Vagina (tissue), 2 donors: Measurements from ENCODE around the gene TMC3. TPM values are rescaled to one million over a fixed set of nuclear protein-coding genes. Genes with fewer than 3 reads are reported as not detected.

Experiments
- DNase-seq, 2 donors: peaks; one replicate each; pipeline ENCODE4 v3.0.0-alpha.2; 2017; ENCODE audit errors: extremely low spot score in 2 of 2
- H3K27ac ChIP-seq: fragments of 200-600 bp; sonication (generic); one replicate; pipeline ENCODE4 v1.5.1; 2019
- H3K27me3 ChIP-seq: fragments of 200-600 bp; sonication (generic); one replicate; pipeline ENCODE4 v1.5.1; 2019
- H3K36me3 ChIP-seq, 2 donors: fragments of 200-600 bp; sonication (generic); one replicate each; pipeline ENCODE4 v1.5.1; 2017 to 2019
- H3K4me1 ChIP-seq: fragments of 200-600 bp; sonication (generic); one replicate; pipeline ENCODE4 v1.5.1; 2019
- H3K4me3 ChIP-seq, 2 donors: fragments of 200-600 bp; sonication (generic); 1 replicate in 1 of 2; 2 replicates in 1 of 2; pipeline ENCODE4 v1.5.1; 2016 to 2019
- H3K9me3 ChIP-seq: fragments of 200-600 bp; sonication (generic); one replicate; pipeline ENCODE4 v1.5.1; 2019
- CTCF ChIP-seq, 3 experiments: fragments of 450-650 bp in 2 of 3; fragments of 200-600 bp in 1 of 3; sonication (generic) in 1 of 3; IDR thresholded peaks; one replicate each; pipeline ENCODE4 v1.5.1; 2017 to 2019; ENCODE audit warnings: antibody characterized with exemption in 3 of 3, mild to moderate bottlenecking in 2 of 3, moderate library complexity in 2 of 3
- POLR2A ChIP-seq, 2 donors: fragments of 450-650 bp; IDR thresholded peaks; one replicate each; pipeline ENCODE4 v1.6.1; 2017; ENCODE audit warnings: antibody characterized with exemption in 2 of 2, mild to moderate bottlenecking in 2 of 2, moderate library complexity in 2 of 2
- POLR2AphosphoS5 ChIP-seq, 2 donors: sonication (generic); formaldehyde crosslinking; IDR thresholded peaks; one replicate each; pipeline ENCODE4 v1.9.0; 2017; ENCODE audit warnings: antibody characterized with exemption in 2 of 2, mild to moderate bottlenecking in 2 of 2, low read depth in 1 of 2; ENCODE audit not compliant: insufficient read depth in 1 of 2
- intact Hi-C: fragments of 100-400 bp; cut with DNase I; formaldehyde crosslinking; loops from one replicate; pipeline ENCODE4 v1.15.1; 2023
- total RNA-seq: library from RNA; depleted of rRNA; stranded (reverse); fragments of >200 nt; gene quantifications from one replicate; pipeline ENCODE4 v1.2.3, GENCODE V29; 2016

TMC3 gene
- total RNA-seq, 1 donor from 2014 or later = 2.7 TPM

DNA sequence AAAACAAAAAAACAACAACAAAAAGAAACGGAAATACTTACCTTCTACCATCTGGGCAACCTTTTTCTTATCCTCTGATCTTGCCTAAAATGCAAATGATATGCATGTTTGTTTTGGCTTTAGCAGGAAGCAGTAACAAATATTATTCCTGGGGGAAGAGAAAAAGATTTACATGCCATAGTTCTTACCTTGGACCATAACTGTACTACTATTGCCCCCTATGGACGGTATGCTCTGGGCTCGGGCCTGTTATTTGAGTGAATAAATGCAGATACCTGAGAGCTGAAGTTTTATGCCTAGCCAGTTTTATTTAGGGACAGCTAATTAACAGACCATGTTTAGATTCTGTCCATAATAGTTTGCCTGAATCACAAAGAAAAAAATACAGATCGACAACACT is 37.4 kb downstream of the TMC3 start:
- no peak for TF ChIP-seq POLR2A (IDR thresholded peaks at IDR 0.05)
- TF ChIP-seq CTCF (IDR thresholded peaks at IDR 0.05) = no peak
- TF ChIP-seq POLR2AphosphoS5 (IDR thresholded peaks at IDR 0.05; ENCODE audit: insufficient read depth in 1 of 2, low read depth in 1 of 2) = no peak
- Histone ChIP-seq H3K4me1 (peaks cover 27% of the 10 kb centered on the region), H3K4me3 (no peak overlapping the region), H3K27ac (no peak overlapping the region), H3K27me3 (no peaks in the 10 kb centered on the region), H3K9me3 (no peaks in the 10 kb centered on the region), H3K36me3 (no peaks in the 10 kb centered on the region)
- intact Hi-C loops = no loop called here
- DNase-seq = no peak

- Histone ChIP-seq H3K36me3 (no peaks in the 10 kb centered on the region), H3K4me3 (no peak overlapping the region), H3K27ac (no peak overlapping the region), H3K9me3 (no peaks in the 10 kb centered on the region), H3K27me3 (no peaks in the 10 kb centered on the region), H3K4me1 (peaks cover 27% of the 10 kb centered on the region)
- DNase-seq = peak in 1 of 2 donors; percentile 62
- TF ChIP-seq POLR2A (IDR thresholded peaks at IDR 0.05) (no peak), CTCF (IDR thresholded peaks at IDR 0.05) (no peak), POLR2AphosphoS5 (IDR thresholded peaks at IDR 0.05; ENCODE audit: insufficient read depth in 1 of 2, low read depth in 1 of 2) (no peak)
- intact Hi-C loops = no loop called here
Observed at GRCh38 chr15:81335631-81336030, 38.4 kb downstream of the TMC3 start.

DNA sequence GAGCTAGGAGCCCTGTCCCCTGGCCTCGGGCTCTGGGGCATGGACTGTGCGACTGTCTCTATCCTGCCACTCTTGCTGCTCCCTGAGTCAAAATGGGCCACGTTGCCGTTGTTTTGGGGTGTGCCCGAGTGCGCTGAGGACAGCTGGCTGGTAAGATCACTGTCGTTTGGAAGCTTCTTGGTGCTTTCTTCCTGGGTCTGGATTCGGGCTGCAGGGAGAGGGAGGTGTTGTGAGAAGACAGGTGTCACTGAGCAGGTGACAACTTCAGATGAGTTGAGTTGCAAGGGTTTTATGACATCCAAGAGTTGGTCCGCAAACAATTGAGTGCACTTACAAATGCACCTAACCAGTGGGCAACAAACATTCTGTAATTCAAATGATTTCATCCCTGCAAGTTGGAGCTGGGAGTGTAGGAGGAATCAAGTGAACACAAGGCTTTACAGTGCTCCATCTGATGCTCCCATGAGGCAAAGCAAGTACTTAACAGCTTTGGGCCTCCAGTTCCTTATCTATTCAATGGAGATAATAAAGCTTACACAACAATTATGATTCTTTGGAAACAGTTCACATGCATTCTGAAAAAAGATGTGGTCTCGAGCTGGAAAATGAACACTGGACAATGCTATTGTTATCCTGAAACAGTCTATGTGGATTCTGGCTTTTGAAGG is 39.1 kb downstream of the TMC3 start:
- intact Hi-C loops = no loop called here
- DNase-seq = peak; percentile 72
- Histone ChIP-seq H3K4me3 (no peak overlapping the region), H3K4me1 (peaks cover 27% of the 10 kb centered on the region), H3K27me3 (no peaks in the 10 kb centered on the region), H3K36me3 (no peaks in the 10 kb centered on the region), H3K27ac (no peak overlapping the region), H3K9me3 (no peaks in the 10 kb centered on the region)
- TF ChIP-seq POLR2AphosphoS5 (IDR thresholded peaks at IDR 0.05; ENCODE audit: insufficient read depth in 1 of 2, low read depth in 1 of 2) = no peak
- TF ChIP-seq CTCF (IDR thresholded peaks at IDR 0.05) = no peak

DNA sequence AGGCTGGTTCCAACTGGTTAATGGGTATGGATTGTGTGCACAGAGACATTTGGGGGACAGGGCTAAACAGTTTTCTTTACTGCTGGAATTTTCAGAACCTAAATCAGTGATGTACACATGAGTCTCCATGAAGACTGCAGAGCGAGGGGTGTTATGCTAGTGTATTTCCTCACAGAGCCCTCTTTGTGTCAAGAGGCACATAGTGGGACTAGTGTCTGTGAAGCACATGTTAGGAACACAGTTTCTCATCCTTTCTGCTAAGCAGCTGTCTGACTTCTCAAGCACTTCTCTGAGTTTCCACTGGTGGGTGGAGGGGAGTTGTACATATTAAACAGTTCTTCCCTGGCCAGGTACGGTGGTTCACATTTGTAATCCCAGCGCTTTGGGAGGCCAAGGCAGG is 40.6 kb downstream of the TMC3 start:
- TF ChIP-seq POLR2AphosphoS5 (IDR thresholded peaks at IDR 0.05; ENCODE audit: insufficient read depth in 1 of 2, low read depth in 1 of 2) = no peak
- TF ChIP-seq CTCF (IDR thresholded peaks at IDR 0.05) = no peak
- TF ChIP-seq POLR2A (IDR thresholded peaks at IDR 0.05) = no peak
- no peaks in the 10 kb centered on the region for H3K27me3 ChIP-seq
- no peaks in the 10 kb centered on the region for H3K36me3 ChIP-seq
- intact Hi-C loops = no loop called here
- H3K4me1 ChIP-seq = peaks cover 14% of the 10 kb centered on the region
- no peak overlapping the region for H3K4me3 ChIP-seq
- H3K27ac ChIP-seq = no peak overlapping the region
- peak in 1 of 2 donors; percentile 52 for DNase-seq
- no peaks in the 10 kb centered on the region for H3K9me3 ChIP-seq

DNA sequence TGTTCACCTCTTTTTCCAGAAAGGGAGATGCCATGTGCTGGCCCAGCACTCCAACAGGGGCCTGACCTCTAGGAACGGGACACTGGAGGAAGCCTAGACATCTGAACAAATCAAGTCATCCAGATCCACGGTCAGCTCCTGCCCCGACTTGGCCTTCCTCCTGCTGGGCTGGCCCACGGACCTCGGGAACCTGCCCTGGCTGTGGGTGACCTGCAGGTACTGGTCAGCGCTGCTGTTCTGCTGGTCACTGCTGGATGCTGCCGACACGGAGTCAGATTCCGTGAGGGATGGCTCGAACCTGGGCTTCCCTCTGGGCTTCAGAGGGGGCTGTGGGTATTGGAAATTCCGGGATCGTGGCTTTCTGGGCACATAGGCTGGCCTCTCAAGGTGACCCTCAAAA is 41.7 kb downstream of the TMC3 start:
- TF ChIP-seq POLR2A (IDR thresholded peaks at IDR 0.05) (no peak), CTCF (IDR thresholded peaks at IDR 0.05) (no peak), POLR2AphosphoS5 (IDR thresholded peaks at IDR 0.05; ENCODE audit: insufficient read depth in 1 of 2, low read depth in 1 of 2) (no peak)
- H3K36me3 ChIP-seq = no peaks in the 10 kb centered on the region
- H3K9me3 ChIP-seq = no peaks in the 10 kb centered on the region
- no peak overlapping the region for H3K27ac ChIP-seq
- no peak overlapping the region for H3K4me3 ChIP-seq
- peaks cover 4% of the 10 kb centered on the region for H3K4me1 ChIP-seq
- DNase-seq = no peak
- intact Hi-C loops = no loop called here
- H3K27me3 ChIP-seq = no peaks in the 10 kb centered on the region
